Stimulated activated CD4-positive, alpha-beta T cell treated with anti-CD3 and anti-CD28 coated beads, Interleukin-15, amount 100 ng/mL, for 1 hour (primary cell): ENCODE results near the gene OR2V2.
"Not testable (repeated sequence)": the region's sequence is repeated elsewhere in the genome, so short reads cannot be mapped to it uniquely, and the experiment has no call there.

Source experiments
- DNase-seq, 2 donors: peaks; one replicate each; pipeline ENCODE4 v3.0.0-alpha.2; 2020; ENCODE audit warnings: low read depth in 1 of 2, low spot score in 1 of 2

The OR2V2 gene

GRCh38 chr5:181146927-181147636 is at the start of gene OR2V2:
Gene OR2V2 (plus strand): TSS chr5:181147586. CDS start chr5:181154943, 7,357 bp downstream.
- DNase-seq, result not testable (repeated sequence)

- DNase-seq, result not testable (repeated sequence)
Measured at GRCh38 chr5:181097759-181098491, 49.5 kb upstream of the OR2V2 start.

- no peak for DNase-seq
Measured at GRCh38 chr5:181098762-181099601, 48.4 kb upstream of the OR2V2 start.

GRCh38 chr5:181099602-181100086 is 47.7 kb upstream of the OR2V2 start:
- DNase-seq, result no peak

- no peak for DNase-seq
Measured at GRCh38 chr5:181100121-181100875, 47.1 kb upstream of the OR2V2 start.

- not testable (repeated sequence) for DNase-seq
Measured at GRCh38 chr5:181101030-181101641, 46.2 kb upstream of the OR2V2 start.

GRCh38 chr5:181101930-181102674 is 45.3 kb upstream of the OR2V2 start:
- not testable (repeated sequence) for DNase-seq

GRCh38 chr5:181104259-181104568 is 43.2 kb upstream of the OR2V2 start:
- not testable (repeated sequence) for DNase-seq

GRCh38 chr5:181104606-181105390 is 42.6 kb upstream of the OR2V2 start:
- not testable (repeated sequence) for DNase-seq

GRCh38 chr5:181105391-181106025 is 41.9 kb upstream of the OR2V2 start:
- no peak for DNase-seq

GRCh38 chr5:181107699-181108098 is 39.7 kb upstream of the OR2V2 start:
- no peak for DNase-seq

- no peak for DNase-seq
Measured at GRCh38 chr5:181108578-181109165, 38.7 kb upstream of the OR2V2 start.

GRCh38 chr5:181109489-181110013 is 37.8 kb upstream of the OR2V2 start:
- DNase-seq, result no peak

GRCh38 chr5:181111010-181111409 is 36.4 kb upstream of the OR2V2 start:
- DNase-seq, result no peak

GRCh38 chr5:181112476-181112875 is 34.9 kb upstream of the OR2V2 start:
- DNase-seq, result no peak

GRCh38 chr5:181113572-181113971 is 33.8 kb upstream of the OR2V2 start:
- not testable (repeated sequence) for DNase-seq

GRCh38 chr5:181114284-181114843 is 33.0 kb upstream of the OR2V2 start:
- no peak for DNase-seq
